GM18867 (cell line): ENCODE data around the gene PCDHA4.

Experiments
- ATAC-seq: cut with Tn5 transposase; IDR thresholded peaks from one replicate; pipeline ENCODE4 v1.9.1; 2021; ENCODE audit warnings: mild to moderate bottlenecking, moderate library complexity; ENCODE audit not compliant: unreplicated experiment

The PCDHA4 gene

DNA sequence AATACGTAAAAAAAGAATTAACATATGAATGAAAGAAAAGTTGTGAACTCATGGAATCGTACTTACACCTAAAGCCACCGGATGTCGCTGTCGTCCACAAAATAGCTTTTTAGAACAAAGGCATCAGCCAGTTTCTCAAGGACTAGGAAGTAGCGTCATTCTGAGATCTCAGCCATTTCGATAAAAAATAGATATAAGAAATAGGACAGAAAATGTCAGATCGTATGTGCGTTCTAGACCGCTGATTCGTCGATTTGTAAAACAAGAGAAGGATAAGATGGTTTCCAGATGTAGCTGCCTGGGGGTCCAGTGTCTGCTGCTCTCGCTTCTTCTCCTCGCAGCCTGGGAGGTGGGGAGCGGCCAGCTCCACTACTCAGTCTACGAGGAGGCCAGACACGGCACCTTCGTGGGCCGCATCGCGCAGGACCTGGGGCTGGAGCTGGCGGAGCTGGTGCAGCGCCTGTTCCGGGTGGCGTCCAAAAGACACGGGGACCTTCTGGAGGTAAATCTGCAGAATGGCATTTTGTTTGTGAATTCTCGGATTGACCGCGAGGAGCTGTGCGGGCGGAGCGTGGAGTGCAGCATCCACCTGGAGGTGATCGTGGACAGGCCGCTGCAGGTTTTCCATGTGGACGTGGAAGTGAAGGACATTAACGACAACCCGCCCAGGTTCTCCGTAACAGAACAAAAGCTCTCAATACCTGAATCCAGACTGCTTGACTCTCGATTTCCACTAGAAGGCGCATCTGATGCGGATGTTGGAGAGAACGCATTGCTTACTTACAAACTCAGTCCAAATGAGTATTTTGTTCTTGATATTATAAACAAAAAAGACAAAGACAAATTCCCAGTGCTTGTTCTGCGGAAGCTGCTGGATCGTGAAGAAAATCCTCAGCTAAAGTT is 49.2 kb downstream of the PCDHA4 start, which contains the start of gene PCDHA10:
Gene PCDHA10, plus strand, starts transcription at position 126 of the 903 bp plus-strand sequence. Its CDS starts 152 bp downstream, at position 278.
- no peak for ATAC-seq

DNA sequence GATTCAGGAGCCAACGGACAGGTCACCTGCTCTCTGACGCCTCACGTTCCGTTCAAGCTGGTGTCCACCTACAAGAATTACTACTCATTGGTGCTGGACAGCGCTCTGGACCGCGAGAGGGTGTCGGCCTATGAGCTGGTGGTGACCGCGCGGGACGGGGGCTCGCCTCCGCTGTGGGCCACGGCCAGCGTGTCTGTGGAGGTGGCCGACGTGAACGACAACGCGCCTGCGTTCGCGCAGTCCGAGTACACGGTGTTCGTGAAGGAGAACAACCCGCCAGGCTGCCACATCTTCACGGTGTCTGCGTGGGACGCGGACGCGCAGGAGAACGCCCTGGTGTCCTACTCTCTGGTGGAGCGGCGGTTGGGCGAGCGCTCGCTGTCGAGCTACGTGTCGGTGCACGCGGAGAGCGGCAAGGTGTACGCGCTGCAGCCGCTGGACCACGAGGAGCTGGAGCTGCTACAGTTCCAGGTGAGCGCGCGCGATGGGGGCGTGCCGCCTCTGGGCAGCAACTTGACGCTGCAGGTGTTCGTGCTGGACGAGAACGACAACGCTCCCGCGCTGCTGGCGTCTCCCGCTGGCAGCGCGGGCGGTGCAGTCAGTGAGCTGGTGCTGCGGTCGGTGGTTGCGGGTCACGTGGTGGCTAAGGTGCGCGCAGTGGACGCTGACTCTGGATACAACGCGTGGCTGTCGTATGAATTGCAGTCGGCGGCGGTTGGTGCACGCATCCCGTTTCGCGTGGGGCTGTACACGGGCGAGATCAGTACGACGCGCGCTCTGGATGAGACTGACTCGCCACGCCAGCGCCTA is 50.5 kb downstream of the PCDHA4 start:
- ATAC-seq = no peak

GRCh38 chr5:140857987-140858240 is 51.0 kb downstream of the PCDHA4 start:
- no peak for ATAC-seq

GRCh38 chr5:140862441-140863295 is 55.8 kb downstream of the PCDHA4 start:
- no peak for ATAC-seq
